Measurements from ENCODE around the gene MED31. TPM values are rescaled to one million over a fixed set of nuclear protein-coding genes. Genes with fewer than 3 reads are reported as not detected.

The MED31 gene
- total and polyA plus RNA-seq, 2 of the 13 experiments (the other 11 are each of a cell fraction or from before 2014, with no cell fraction given), result 19.0 to 20.9 TPM

GRCh38 chr17:6683081-6683684 lies 31.8 kb upstream of the MED31 start (continued):
- no peak for TF ChIP-seq HMGXB3 (CRISPR knock-in tag; IDR thresholded peaks at IDR 0.05; ENCODE audit: borderline replicate concordance)
- TF ChIP-seq RFXAP (CRISPR knock-in tag; IDR thresholded peaks at IDR 0.05; ENCODE audit: borderline replicate concordance), result no peak
- TF ChIP-seq ARHGAP35 (CRISPR knock-in tag; IDR thresholded peaks at IDR 0.05; ENCODE audit: borderline replicate concordance), result no peak
- TF ChIP-seq ZBTB7A (CRISPR knock-in tag; IDR thresholded peaks at IDR 0.05), result no peak
- TF ChIP-seq PTBP1 (IDR thresholded peaks at IDR 0.05; ENCODE audit: low read depth, low read length, poor library complexity, severe bottlenecking), result no peak
- peak; percentile 21 for TF ChIP-seq ASH2L (IDR thresholded peaks at IDR 0.05; ENCODE audit: insufficient read length, low read depth, low read length)
- no peak; the same call in 1 of the 2 replicates for TF ChIP-seq SOX13 (IDR thresholded peaks at IDR 0.05)
- TF ChIP-seq SOX13 (CRISPR knock-in tag; conservative IDR thresholded peaks at IDR 0.05 in 1 of 2, IDR thresholded peaks at IDR 0.05 in 1 of 2), result peak in 1 of 2 experiments; percentile 65; a peak in 2 of 4 replicates
- peak; percentile 14; the same call in 1 of the 2 replicates for TF ChIP-seq ZNF644 (CRISPR knock-in tag; IDR thresholded peaks at IDR 0.05; ENCODE audit: low read depth)
- peak; percentile 85 for TF ChIP-seq NR2F2 (IDR thresholded peaks at IDR 0.05; ENCODE audit: borderline replicate concordance, low read depth)
- TF ChIP-seq ATF6 (CRISPR knock-in tag; conservative IDR thresholded peaks at IDR 0.05), result no peak
- peak; percentile 60 for TF ChIP-seq HNF4G (IDR thresholded peaks at IDR 0.05; ENCODE audit: borderline replicate concordance, low read depth, low read length)
- TF ChIP-seq HNF4G (CRISPR knock-in tag; IDR thresholded peaks at IDR 0.05; ENCODE audit: borderline replicate concordance, low read depth), result no peak; the same call in 1 of the 2 replicates
- TF ChIP-seq MYC (CRISPR knock-in tag; IDR thresholded peaks at IDR 0.05; ENCODE audit: borderline replicate concordance), result no peak
- TF ChIP-seq ZSCAN9 (CRISPR knock-in tag; IDR thresholded peaks at IDR 0.05; ENCODE audit: borderline replicate concordance), result no peak; the same call in 1 of the 2 replicates
- no peak for TF ChIP-seq ZFP1 (CRISPR knock-in tag; IDR thresholded peaks at IDR 0.05)
- TF ChIP-seq ZNF101 (CRISPR knock-in tag; IDR thresholded peaks at IDR 0.05; ENCODE audit: borderline replicate concordance, low read depth), result no peak
- TF ChIP-seq HCFC1 (IDR thresholded peaks at IDR 0.05; ENCODE audit: low read depth, low read length), result no peak
- peak; percentile 73; the same call in 1 of the 2 replicates for TF ChIP-seq THRA (CRISPR knock-in tag; IDR thresholded peaks at IDR 0.05; ENCODE audit: borderline replicate concordance)
- no peak for TF ChIP-seq ESRRA (CRISPR knock-in tag; IDR thresholded peaks at IDR 0.05; ENCODE audit: low read depth)

Data from HepG2 (cell line).